Measurements from ENCODE around the gene HECW1.

HECW1 gene

GRCh38 chr7:43164757-43165156 lies 52.3 kb downstream of the HECW1 start (continued):
- TF ChIP-seq HIC1 (tag by site-specific recombination; IDR thresholded peaks at IDR 0.05) (no peak), GLIS1 (tag by site-specific recombination; IDR thresholded peaks at IDR 0.05) (no peak), HOXD13 (CRISPR knock-in tag; IDR thresholded peaks at IDR 0.05; ENCODE audit: borderline replicate concordance) (no peak), KLF8 (tag by site-specific recombination; IDR thresholded peaks at IDR 0.05) (no peak)

GRCh38 chr7:43166686-43167085 lies 54.2 kb downstream of the HECW1 start:
- CTCF ChIA-PET = no interaction called here
- H3K27ac ChIP-seq (ENCODE audit: extremely low read depth, low read depth, low read length) = no peak overlapping the region
- TF ChIP-seq ZNF555 (tag by site-specific recombination; conservative IDR thresholded peaks at IDR 0.05) (no peak), ZNF155 (tag by site-specific recombination; IDR thresholded peaks at IDR 0.05) (no peak)
- POLR2A ChIA-PET = no interaction called here
- H3K36me3 ChIP-seq (ENCODE audit: control insufficient read depth in 2 of 2, insufficient read depth in 1 of 2, low read length in 2 of 2) = no peaks in the 10 kb centered on the region
- no peaks in the 10 kb centered on the region for H3K9me3 ChIP-seq (ENCODE audit: control insufficient read depth, insufficient read depth, low read depth, low read length)
- H3K4me1 ChIP-seq (ENCODE audit: control insufficient read depth, insufficient read depth, low read length) = no peaks in the 10 kb centered on the region
- no peak overlapping the region for H3K4me3 ChIP-seq (ENCODE audit: low read depth, low read length)

GRCh38 chr7:43169076-43169475 lies 56.6 kb downstream of the HECW1 start:
- CTCF ChIA-PET = interaction anchor here (0.7 to 1.3 kb wide), 2 partner anchors 9 to 71 kb away, joined by 3 to 4 read pairs; no protein-coding TSS in a partner anchor
- H3K27ac ChIP-seq (ENCODE audit: extremely low read depth, low read depth, low read length) = no peak overlapping the region
- POLR2A ChIA-PET = no interaction called here

GRCh38 chr7:43170571-43170970 lies 58.1 kb downstream of the HECW1 start:
- H3K36me3 ChIP-seq (ENCODE audit: control insufficient read depth in 2 of 2, insufficient read depth in 1 of 2, low read length in 2 of 2) = no peaks in the 10 kb centered on the region
- no peaks in the 10 kb centered on the region for H3K4me1 ChIP-seq (ENCODE audit: control insufficient read depth, insufficient read depth, low read length)
- H3K9me3 ChIP-seq (ENCODE audit: control insufficient read depth, insufficient read depth, low read depth, low read length) = no peaks in the 10 kb centered on the region
- ChIA-PET POLR2A (no interaction called here), CTCF (interaction anchor here (0.6 to 0.7 kb wide), 2 partner anchors 288 to 669 kb away, joined by 4 to 5 read pairs; no protein-coding TSS in a partner anchor)
- no peak overlapping the region for H3K27ac ChIP-seq (ENCODE audit: extremely low read depth, low read depth, low read length)
- TF ChIP-seq ZNF792 (tag by site-specific recombination; IDR thresholded peaks at IDR 0.05) (no peak), ZNF555 (tag by site-specific recombination; conservative IDR thresholded peaks at IDR 0.05) (no peak), PRDM4 (tag by site-specific recombination; IDR thresholded peaks at IDR 0.05) (no peak), KLF8 (tag by site-specific recombination; IDR thresholded peaks at IDR 0.05) (no peak), ZFHX2 (tag by site-specific recombination; conservative IDR thresholded peaks at IDR 0.05) (no peak), ZNF248 (tag by site-specific recombination; IDR thresholded peaks at IDR 0.05) (no peak), SP2 (tag by site-specific recombination; IDR thresholded peaks at IDR 0.05) (no peak), ZNF140 (tag by site-specific recombination; IDR thresholded peaks at IDR 0.05) (no peak), KLF10 (tag by site-specific recombination; IDR thresholded peaks at IDR 0.05) (no peak)
- H3K4me3 ChIP-seq (ENCODE audit: low read depth, low read length) = no peak overlapping the region

More at GRCh38 chr7:43169076-43169475, 56.6 kb downstream of the HECW1 start:
- no peak overlapping the region for H3K4me3 ChIP-seq (ENCODE audit: low read depth, low read length)
- TF ChIP-seq SALL2 (tag by site-specific recombination; IDR thresholded peaks at IDR 0.05; ENCODE audit: borderline replicate concordance) (no peak), HOXC10 (CRISPR knock-in tag; IDR thresholded peaks at IDR 0.05) (no peak), ZNF830 (tag by site-specific recombination; IDR thresholded peaks at IDR 0.05; ENCODE audit: low read depth) (no peak)
- H3K4me1 ChIP-seq (ENCODE audit: control insufficient read depth, insufficient read depth, low read length) = no peaks in the 10 kb centered on the region
- H3K9me3 ChIP-seq (ENCODE audit: control insufficient read depth, insufficient read depth, low read depth, low read length) = no peaks in the 10 kb centered on the region
- no peaks in the 10 kb centered on the region for H3K36me3 ChIP-seq (ENCODE audit: control insufficient read depth in 2 of 2, insufficient read depth in 1 of 2, low read length in 2 of 2)
